Measurements from ENCODE around the gene CKS2.
"Not testable (repeated sequence)": the region's sequence is repeated elsewhere in the genome, so short reads cannot be mapped to it uniquely, and the experiment has no call there.

Gene CKS2

GRCh38 chr9:89284076-89284475 lies 26.9 kb upstream of the CKS2 start:
- Histone ChIP-seq H2AFZ (no peak overlapping the region), H3K9me3 (ENCODE audit: control insufficient read depth, low read length) (no peaks in the 10 kb centered on the region), H3K9ac (no peak overlapping the region), H3K4me3 (ENCODE audit: low read depth, low read length) (no peak overlapping the region), H3K27ac (no peak overlapping the region), H3K4me2 (ENCODE audit: low read length) (no peak overlapping the region), H3K79me2 (no peaks in the 10 kb centered on the region), H3K4me1 (peaks cover 10% of the 10 kb centered on the region), H3K27me3 (ENCODE audit: control insufficient read depth, insufficient read depth, low read length) (no peaks in the 10 kb centered on the region), H3K36me3 (ENCODE audit: control insufficient read depth, insufficient read depth, low read length) (no peaks in the 10 kb centered on the region)
- TF ChIP-seq CTCF (IDR thresholded peaks at IDR 0.05): no peak

GRCh38 chr9:89291741-89292140 lies 19.3 kb upstream of the CKS2 start:
- H3K4me2 ChIP-seq (ENCODE audit: low read length): no peak overlapping the region
- TF ChIP-seq CTCF (IDR thresholded peaks at IDR 0.05): no peak
- no peaks in the 10 kb centered on the region for H3K27me3 ChIP-seq (ENCODE audit: control insufficient read depth, insufficient read depth, low read length)
- no peak overlapping the region for H2AFZ ChIP-seq
- H3K4me1 ChIP-seq: no peaks in the 10 kb centered on the region
- H3K4me3 ChIP-seq (ENCODE audit: low read depth, low read length): no peak overlapping the region
- H3K79me2 ChIP-seq: no peaks in the 10 kb centered on the region
- H3K9ac ChIP-seq: no peak overlapping the region
- no peak overlapping the region for H3K27ac ChIP-seq
- H3K9me3 ChIP-seq (ENCODE audit: control insufficient read depth, low read length): no peaks in the 10 kb centered on the region
- H3K36me3 ChIP-seq (ENCODE audit: control insufficient read depth, insufficient read depth, low read length): no peaks in the 10 kb centered on the region

- H3K4me1 ChIP-seq: no peaks in the 10 kb centered on the region
- TF ChIP-seq CTCF (IDR thresholded peaks at IDR 0.05): no peak
These were observed 18.0 kb upstream of the CKS2 start for GRCh38 chr9:89293014-89293413.

GRCh38 chr9:89295400-89295799 lies 15.6 kb upstream of the CKS2 start:
- H3K36me3 ChIP-seq (ENCODE audit: control insufficient read depth, insufficient read depth, low read length): no peaks in the 10 kb centered on the region
- H3K27me3 ChIP-seq (ENCODE audit: control insufficient read depth, insufficient read depth, low read length): no peaks in the 10 kb centered on the region
- H3K9ac ChIP-seq: no peak overlapping the region
- no peaks in the 10 kb centered on the region for H3K4me1 ChIP-seq
- H3K79me2 ChIP-seq: no peaks in the 10 kb centered on the region
- no peak for TF ChIP-seq CTCF (IDR thresholded peaks at IDR 0.05)
- no peak overlapping the region for H3K4me3 ChIP-seq (ENCODE audit: low read depth, low read length)
- no peaks in the 10 kb centered on the region for H3K9me3 ChIP-seq (ENCODE audit: control insufficient read depth, low read length)
- H3K27ac ChIP-seq: no peak overlapping the region
- H3K4me2 ChIP-seq (ENCODE audit: low read length): no peak overlapping the region
- H2AFZ ChIP-seq: no peak overlapping the region

More at GRCh38 chr9:89293014-89293413, 18.0 kb upstream of the CKS2 start:
- no peak overlapping the region for H3K4me3 ChIP-seq (ENCODE audit: low read depth, low read length)
- no peaks in the 10 kb centered on the region for H3K79me2 ChIP-seq
- H3K27me3 ChIP-seq (ENCODE audit: control insufficient read depth, insufficient read depth, low read length): no peaks in the 10 kb centered on the region
- H3K27ac ChIP-seq: no peak overlapping the region
- no peak overlapping the region for H3K9ac ChIP-seq
- no peak overlapping the region for H3K4me2 ChIP-seq (ENCODE audit: low read length)
- no peak overlapping the region for H2AFZ ChIP-seq
- no peaks in the 10 kb centered on the region for H3K36me3 ChIP-seq (ENCODE audit: control insufficient read depth, insufficient read depth, low read length)
- H3K9me3 ChIP-seq (ENCODE audit: control insufficient read depth, low read length): no peaks in the 10 kb centered on the region

GRCh38 chr9:89301996-89302395 lies 9.0 kb upstream of the CKS2 start:
- H3K36me3 ChIP-seq (ENCODE audit: control insufficient read depth, insufficient read depth, low read length); H3K4me2 ChIP-seq (ENCODE audit: low read length); H3K4me3 ChIP-seq (ENCODE audit: low read depth, low read length); H2AFZ ChIP-seq; H3K79me2 ChIP-seq; H3K9ac ChIP-seq; H3K9me3 ChIP-seq (ENCODE audit: control insufficient read depth, low read length); H3K27ac ChIP-seq; H3K27me3 ChIP-seq (ENCODE audit: control insufficient read depth, insufficient read depth, low read length); H3K4me1 ChIP-seq: not testable (repeated sequence)
